GM19452 (cell line): ENCODE data around the gene NAA80.
"Not testable (repeated sequence)": the region's sequence is repeated elsewhere in the genome, so short reads cannot be mapped to it uniquely, and the experiment has no call there.

ENCODE experiments used
- ATAC-seq: cut with Tn5 transposase; IDR thresholded peaks from one replicate; pipeline ENCODE4 v1.9.1; 2021; ENCODE audit not compliant: unreplicated experiment

The NAA80 gene

DNA sequence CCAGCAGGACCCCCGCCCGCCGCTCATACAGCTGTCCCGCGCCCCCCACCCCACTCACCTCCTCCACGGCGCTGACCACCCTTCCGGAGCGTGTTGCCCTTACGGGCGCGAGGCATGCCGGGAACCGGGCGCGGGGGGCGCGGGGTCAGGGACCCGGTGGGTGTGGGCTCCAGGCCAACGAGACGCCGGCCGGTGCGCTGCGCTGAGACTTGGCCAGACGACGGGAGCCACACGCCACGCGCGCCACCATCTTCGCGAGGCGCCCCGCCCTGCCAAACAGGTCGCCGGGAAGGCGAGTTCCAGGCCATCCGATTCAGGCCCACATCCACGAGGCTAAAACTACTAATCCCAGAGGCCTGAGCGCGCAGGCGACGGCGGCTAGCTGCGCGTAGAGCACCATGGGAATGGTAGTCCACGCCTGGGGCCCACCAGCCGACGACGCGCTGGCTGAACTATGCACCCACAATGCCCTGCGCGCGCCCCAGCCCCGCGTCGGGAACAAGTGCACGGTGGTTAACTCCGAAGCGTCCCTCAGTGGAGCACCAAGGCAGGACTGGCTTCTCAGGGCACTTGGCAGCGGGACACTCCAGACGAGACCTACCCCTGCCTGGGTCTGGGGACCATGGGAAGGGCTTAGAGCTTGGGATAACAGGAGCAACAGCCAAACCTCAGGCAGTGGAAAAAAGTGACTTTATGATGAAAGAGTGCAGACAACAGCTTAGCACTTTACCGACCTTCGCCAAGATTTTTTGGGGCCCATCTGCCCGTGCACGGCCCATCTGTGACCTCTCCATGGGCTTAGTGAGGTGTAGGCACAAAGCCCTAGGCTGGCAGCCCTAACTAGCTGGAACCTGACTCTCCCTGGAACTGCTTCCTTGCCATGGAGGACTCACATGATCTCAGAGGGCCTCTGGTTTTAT, 6.8 kb downstream of the NAA80 start, which contains the start of gene IFRD2:
Gene IFRD2, minus strand, starts transcription at position 271 of the 920 bp plus-strand sequence. Its CDS starts 155 bp downstream, at position 116.
- ATAC-seq: peak; percentile 96

DNA sequence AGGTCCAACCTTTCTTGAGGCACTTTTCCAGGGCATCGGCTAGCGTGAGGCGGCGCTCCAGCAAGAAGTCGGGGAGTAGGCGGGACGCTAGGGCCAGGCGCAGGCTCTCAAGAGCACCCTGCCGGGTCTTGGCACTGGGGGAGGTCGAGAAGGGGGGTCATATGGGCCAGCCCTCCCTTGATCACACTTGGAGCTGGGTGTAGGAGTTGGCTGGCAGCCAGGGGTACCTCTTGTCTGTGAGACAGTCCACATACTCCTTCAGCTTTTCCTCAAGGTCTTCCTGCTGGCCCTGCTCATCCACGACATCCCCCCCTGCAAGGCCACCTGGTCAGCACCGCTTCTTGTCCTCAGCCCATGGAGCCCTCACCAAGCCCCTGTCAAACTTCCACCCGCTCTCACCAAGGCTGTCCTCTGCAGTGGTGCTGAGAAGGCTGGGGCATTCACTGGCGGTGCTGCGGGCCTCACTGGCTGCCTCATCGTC, 9.0 kb downstream of the NAA80 start:
- no peak for ATAC-seq

DNA sequence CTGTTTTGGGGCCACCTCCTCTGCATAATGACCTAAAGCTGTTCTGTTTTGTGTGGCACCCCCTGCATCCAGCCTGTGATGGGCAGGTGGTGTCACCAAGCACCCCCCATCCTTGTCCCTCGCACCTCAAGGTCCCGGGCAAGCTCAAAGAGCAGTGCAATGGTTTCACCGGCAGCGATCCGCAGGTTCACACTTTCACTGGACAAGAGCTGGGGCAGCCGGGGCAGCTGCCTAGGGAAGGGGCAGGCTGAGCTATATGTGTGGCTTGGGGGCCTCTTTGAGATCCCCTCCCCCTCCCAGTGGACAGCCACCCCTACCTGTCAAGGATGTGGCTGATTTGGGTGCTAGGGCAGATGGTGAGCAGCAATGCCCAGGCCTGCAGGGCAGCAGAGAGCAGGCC, 10.1 kb downstream of the NAA80 start:
- ATAC-seq: no peak

DNA sequence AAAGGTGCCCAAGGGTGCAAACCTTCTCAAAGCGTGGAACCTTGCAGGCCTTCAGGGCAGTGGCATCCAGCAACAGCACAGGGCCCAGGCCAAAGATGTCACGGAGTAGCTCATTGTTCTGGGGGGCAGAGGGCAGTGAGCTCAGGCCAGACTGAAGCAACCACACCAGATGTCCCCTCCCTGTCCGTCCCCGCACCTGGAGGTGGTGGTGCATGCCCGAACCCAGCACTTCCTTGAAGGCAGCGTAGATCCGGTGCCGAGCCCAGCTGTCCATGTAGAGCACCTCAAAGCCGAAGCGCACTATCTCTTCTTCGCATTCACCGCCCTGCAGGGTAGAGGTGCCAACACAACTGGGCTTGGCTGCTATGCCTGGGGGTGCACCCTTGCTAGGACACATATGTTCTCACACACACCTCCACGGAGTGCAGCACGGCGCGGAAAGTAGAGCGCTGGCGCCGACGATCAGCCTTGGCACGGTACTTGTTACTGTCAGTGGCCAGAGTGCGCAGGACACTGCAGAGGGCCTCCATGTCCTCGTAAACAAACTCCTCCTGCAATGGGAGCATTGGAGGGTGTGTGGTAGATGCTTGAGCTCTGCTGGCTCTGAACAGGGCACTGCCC, 10.7 kb downstream of the NAA80 start:
- ATAC-seq: no peak

DNA sequence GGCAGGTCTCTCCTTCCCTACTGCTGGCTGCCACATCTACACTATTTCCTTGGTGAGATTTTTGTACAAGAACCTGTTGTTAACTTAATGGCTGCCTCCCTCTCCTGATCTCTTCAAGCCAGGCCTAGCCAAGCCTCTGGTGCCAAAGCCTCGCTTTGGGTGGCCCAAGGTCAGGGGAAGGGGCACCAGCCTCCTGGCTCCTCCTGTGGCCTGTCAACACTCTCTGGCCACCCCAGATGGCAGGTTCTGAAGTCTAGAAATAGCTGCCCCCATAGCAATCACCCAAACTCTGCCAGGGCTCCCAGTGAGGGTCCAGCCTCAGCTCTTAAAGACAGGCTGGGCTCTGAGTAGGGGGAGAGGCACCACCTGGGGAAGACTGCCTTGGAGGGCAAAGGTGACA, 11.9 kb downstream of the NAA80 start:
- ATAC-seq: no peak

DNA sequence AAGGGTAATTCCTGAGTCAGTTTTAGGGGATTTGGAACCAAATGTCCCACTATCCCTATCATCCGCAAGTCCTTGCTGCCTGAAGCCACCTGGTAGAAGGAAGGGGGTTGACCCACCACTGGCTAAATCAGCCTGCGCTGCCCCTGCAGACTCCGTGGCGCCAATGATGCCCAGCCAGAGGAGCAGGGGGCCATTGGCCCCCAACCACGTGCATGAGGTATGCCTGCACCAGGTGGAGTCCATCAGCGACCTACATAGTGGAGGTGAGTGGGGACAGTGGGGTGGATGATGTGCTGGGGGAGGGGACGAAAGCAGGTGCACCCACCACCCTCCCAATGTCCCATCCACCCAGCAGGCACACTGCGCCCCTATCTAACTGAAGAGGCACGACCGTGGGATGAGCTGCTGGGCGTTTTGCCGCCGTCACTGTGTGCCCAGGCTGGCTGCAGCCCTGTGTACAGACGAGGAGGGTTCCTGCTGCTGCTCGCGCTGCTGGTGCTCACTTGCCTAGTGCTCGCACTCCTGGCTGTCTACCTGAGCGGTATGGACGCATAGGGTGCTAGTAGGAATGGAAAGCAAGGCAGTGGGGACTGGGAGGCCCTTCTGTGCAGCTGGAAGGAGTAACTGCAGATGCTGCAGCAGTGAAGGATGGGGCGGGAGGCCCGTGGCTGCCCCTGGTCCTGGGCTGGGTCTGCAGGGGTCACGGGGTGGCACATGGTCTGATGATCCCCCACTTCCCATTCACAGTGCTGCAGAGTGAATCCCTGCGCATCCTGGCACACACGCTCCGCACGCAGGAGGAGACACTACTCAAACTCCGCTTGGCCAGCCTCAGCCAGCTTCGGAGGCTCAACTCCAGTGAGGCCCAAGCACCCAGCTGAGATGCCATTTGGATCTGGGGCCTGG, 12.6 kb downstream of the NAA80 start:
- no peak for ATAC-seq

DNA sequence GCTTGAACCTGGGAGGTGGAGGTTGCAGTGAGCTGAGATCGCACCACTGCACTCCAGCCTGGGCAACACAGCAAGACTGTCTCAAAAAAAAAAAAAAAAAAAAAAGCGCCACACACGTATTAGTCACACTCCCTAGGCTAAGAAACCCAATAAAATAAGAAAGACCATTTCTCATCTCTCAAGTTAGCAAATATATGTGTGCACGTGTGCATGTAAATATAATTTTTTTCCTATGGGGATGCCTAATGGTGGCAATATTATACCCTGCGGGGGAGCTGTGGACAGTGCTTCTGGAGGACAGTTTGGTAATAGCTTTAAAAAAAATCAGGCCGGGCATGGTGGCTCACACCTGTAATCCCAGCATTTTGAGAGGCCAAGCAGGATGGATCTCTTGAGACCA, 15.1 kb downstream of the NAA80 start:
- not testable (repeated sequence) for ATAC-seq

DNA sequence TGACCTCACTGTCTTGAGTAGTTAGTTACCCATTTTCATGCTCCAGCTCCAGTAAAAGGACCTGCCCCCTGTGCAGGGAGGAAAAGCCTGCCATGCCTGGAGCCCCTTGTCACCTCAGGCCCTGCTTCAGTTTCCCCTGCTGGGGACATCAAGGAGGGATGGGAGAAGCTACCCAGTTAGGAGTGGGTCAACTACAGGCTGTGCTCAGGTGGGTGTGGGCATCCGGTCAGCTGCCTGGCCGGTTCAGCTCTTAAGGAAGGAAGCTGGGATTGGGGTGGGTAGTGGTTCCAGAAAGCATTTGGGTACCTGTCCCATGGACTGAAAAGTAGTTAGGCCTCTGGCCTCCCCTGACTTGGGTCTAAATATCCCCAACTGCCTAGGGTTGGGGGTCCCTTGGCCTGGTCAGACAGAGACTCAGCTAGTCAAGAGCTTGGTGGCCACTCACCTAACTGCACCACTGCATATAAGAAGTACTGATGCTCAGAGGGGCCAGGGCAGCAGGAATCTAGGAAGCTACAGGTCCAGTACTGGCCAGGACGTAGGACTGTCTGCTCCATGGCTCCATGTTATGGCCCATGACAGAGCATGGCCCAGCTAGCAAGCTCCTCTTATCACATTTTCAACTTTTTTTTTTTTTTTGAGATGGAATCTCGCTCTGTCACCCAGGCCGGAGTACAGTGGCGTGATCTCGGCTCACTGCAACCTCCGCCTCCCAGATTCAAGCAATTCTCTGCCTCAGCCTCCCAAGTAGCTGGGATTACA, 19.8 kb downstream of the NAA80 start:
- ATAC-seq: no peak

DNA sequence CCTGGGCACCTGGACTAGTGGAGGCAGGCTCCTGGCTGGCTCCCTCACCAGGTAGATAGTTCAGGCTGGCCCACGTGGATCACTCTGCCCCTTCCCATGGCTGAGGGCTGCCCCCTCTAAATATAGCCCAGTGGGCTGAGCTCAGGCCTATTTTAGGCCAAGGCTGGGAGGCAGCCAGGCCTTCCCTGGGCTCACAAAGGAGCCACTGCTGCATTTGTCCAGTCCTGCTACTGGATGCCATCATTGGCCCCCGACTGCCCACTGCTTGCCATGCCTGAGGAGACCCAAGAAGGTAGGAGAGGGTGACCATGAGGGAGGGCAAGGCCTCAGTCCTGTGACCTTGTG, 20.4 kb downstream of the NAA80 start, which contains the start of gene LSMEM2:
Gene LSMEM2, plus strand, starts transcription at position 208 of the 345 bp plus-strand sequence. Its CDS starts 27 bp downstream, at position 235.
- no peak for ATAC-seq

DNA sequence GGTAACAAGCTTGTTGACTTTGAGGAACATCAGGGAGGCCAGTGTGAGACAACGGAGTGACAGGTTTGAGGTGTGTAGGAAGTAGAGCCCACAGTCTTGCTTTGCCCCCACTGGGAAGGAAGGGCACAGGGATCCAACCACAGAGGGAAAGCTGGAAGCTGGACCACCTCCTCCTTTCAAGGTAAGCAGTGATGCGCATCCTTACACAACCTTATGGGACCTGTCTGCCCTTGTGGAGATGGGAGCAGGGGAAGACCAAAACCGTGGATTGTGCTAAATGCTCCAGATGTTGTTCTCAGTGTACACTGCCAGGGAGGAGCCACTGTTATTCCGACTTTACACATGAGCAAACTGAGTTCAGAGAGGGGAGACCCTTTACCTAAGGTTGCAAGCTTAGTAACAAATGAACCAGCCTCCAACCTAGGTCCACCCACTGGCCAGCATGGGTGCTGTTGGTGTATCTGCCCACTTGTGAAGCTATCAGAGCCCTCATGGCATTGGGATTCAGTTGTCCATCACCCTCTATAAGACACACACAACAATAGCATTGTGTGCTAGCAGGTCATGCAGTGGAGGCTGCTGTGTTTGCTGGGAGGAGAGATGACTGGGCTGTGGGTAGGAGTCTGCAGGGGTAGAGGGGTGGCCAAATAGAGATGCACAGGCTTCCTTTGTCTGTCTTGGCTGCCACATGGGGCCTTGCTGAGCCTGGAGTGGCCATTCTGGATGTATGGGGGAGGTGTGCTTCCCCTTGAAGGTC, 20.9 kb downstream of the NAA80 start:
- no peak for ATAC-seq

DNA sequence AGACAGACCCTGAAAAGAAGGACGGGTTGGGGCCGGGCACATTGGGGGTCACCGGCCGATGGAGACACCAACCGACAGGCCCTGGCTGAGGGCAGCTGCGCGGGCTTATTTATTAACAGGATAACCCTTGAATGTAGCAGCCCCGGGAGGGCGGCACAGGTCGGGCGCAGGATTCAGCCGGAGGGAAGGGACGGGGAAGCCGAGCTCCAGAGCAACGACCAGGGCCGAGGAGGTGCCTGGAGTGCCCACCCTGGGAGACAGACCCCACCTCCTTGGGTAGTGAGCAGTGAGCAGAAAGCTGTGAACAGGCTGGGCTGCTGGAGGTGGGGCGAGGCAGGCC, 22.5 kb downstream of the NAA80 start:
- ATAC-seq: no peak

DNA sequence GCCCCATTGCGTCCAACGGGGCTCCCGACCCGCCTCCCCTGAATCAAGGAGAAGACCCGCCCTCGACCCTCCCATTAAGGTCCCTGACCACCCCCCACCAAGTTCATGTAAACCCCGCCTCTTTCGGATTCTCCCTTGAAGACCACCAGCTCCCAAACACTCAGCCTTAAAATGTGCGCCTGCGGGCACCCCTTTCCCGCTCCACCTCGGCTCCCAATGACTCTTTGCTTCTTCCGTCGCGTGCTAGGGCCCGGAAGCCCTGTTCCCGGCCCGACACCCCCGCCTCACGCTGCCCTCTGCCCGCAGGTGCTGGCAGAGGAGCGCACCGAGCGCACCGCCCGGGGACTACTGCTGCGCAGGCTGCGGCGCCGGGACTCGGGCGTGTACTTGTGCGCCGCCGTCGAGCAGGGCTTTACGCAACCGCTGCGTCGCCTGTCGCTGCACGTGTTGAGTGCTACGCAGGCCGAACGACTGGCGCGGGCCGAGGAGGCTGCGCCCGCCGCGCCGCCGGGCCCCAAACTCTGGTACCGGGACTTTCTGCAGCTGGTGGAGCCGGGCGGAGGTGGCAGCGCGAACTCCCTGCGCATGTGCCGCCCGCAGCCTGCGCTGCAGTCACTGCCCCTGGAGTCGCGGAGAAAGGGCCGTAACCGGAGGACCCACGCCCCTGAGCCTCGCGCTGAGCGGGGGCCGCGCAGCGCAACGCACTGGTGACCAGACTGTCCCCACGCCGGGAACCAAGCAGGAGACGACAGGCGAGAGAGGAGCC, 23.0 kb downstream of the NAA80 start:
- no peak for ATAC-seq

DNA sequence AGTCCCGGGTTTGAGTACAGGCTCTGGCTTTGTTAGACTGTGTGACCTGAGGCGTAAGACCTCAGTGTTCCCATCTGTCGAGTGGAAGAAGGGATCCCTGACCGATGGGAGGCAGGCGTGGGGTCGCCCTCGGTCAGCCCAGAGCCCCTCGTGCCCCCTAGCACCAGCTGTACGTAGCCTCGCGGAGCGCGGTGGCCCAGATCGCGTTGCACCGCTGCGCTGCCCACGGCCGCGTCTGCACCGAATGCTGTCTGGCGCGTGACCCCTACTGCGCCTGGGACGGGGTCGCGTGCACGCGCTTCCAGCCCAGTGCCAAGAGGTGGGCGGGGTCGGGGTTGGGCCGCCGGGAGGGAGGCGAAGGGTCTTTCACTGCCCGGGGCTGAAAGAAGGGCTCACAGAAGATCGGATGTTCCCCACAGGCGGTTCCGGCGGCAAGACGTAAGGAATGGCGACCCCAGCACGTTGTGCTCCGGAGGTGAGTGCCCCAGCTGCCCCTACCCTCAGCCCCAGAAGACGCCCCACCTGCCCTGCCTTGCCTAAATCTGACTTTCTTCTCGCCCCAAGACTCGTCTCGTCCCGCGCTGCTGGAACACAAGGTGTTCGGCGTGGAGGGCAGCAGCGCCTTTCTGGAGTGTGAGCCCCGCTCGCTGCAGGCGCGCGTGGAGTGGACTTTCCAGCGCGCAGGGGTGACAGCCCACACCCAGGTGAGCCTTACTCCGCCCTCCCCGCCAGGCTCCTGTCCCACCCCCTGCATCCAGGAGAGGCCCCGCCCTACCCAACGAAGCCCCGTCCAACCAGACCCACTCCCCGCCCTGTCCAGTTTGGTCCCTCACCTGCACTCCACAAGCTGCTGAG, 23.8 kb downstream of the NAA80 start:
- no peak for ATAC-seq

DNA sequence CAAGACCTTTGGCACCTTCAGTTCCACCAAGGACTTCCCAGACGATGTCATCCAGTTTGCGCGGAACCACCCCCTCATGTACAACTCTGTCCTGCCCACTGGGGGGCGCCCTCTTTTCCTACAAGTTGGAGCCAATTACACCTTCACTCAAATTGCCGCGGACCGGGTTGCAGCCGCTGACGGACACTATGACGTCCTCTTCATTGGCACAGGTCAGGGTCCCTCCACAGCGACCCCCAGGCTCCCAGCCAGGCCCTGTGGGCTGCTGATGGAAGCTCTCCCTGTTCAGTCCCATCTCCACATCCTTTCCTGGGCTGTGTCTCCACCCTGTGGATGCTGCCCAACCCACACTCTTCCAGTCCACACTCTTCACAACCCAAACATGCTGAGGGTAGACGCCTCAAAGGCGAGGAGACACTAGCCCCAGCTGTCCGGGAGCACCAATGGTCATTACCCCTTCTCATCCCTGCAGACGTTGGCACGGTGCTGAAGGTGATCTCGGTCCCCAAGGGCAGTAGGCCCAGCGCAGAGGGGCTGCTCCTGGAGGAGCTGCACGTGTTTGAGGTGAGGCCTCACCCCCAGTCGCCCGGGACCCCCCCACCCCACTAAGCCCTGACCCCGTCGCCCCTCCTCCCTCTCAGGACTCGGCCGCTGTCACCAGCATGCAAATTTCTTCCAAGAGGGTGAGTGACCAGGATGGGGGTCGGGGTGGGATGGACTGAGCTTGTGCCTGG, 24.7 kb downstream of the NAA80 start:
- no peak for ATAC-seq

DNA sequence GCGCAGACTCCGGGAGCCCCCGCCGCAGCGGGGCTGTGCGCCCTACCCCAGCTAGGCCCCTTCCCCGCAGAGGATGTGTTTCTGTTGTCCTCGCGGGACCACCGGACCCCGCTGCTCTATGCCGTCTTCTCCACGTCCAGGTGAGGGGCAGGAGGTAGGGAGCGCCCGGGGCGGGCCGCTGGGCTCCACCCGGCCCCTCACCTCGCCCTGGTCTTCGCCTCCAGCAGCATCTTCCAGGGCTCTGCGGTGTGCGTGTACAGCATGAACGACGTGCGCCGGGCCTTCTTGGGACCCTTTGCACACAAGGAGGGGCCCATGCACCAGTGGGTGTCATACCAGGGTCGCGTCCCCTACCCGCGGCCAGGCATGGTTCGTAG, 25.5 kb downstream of the NAA80 start:
- ATAC-seq: no peak

DNA sequence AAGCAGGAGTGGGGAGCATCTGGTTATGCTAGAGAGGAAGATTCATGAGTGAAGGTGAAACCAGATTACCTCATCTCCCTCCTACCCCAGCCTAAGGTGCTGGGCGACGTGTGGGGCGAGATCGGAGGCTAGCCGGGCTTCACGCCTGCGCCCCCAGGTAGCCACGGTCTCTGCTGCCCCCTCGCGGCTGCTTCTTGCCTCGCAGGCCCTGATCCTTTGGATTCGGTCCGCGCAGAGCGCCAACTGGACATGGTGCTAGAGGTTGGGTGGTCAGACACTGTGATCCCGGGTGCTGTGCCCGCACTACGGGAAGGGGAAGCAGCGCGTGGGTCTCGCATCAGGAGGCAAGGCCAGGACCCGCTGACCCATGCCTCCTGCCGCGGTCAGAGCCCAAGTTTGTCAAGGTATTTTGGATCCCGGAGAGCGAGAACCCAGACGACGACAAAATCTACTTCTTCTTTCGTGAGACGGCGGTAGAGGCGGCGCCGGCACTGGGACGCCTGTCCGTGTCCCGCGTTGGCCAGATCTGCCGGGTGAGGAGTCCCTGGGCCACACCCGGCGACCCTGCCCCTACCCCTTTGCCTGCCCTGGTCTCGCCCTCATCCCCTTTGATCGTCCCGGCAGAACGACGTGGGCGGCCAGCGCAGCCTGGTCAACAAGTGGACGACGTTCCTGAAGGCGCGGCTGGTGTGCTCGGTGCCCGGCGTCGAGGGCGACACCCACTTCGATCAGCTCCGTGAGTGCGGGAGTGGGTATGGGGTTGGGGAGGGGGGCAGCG, 26.1 kb downstream of the NAA80 start:
- peak; percentile 84 for ATAC-seq

DNA sequence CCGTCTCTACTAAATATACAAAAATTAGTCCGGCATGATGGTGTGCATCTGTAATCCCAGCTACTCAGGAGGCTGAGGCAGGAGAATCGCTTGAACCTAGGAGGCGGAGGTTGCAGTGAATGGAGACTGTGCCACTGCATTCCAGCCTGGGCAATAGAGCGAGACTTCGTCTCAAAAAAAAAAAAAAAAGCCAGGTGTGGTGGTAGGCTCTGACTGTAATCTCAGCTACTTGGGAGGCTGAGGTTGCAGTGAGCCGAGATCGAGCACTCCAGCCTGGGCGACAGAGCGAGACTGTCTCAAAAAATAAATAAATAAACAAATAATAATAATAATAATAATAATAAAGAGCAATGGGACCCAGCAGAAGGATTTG, 26.7 kb downstream of the NAA80 start:
- not testable (repeated sequence) for ATAC-seq
